Esophagus muscularis mucosa (tissue), 4 donors: ENCODE measurements around the gene LHFPL6. TPM values are rescaled to one million over a fixed set of nuclear protein-coding genes. Genes with fewer than 3 reads are reported as not detected.

Source experiments
- DNase-seq: peaks from one replicate; pipeline ENCODE4 v3.0.0-alpha.2; 2017; ENCODE audit errors: extremely low spot score
- H3K27ac ChIP-seq, 4 donors: fragments of 200-600 bp; sonication (generic); replicated peaks in 1 of 4; 1 replicate in 3 of 4; 2 replicates in 1 of 4; pipeline ENCODE4 v1.5.1; 2016 to 2019; ENCODE audit warnings: mild to moderate bottlenecking in 1 of 4
- H3K27me3 ChIP-seq, 4 donors: fragments of 200-600 bp; sonication (generic); one replicate each; pipeline versions ENCODE4 v1.5.1 to v1.6.0; 2016 to 2019
- H3K36me3 ChIP-seq, 4 donors: fragments of 200-600 bp; sonication (generic); one replicate each; pipeline ENCODE4 v1.5.1; 2016 to 2019
- H3K4me1 ChIP-seq, 4 donors: fragments of 200-600 bp; sonication (generic); one replicate each; pipeline ENCODE4 v1.5.1; 2016 to 2019
- H3K4me3 ChIP-seq, 4 donors: fragments of 200-600 bp; sonication (generic); 1 replicate in 2 of 4; 2 replicates in 2 of 4; pipeline ENCODE4 v1.5.1; 2016 to 2019; ENCODE audit warnings: mild to moderate bottlenecking in 4 of 4, moderate library complexity in 1 of 4
- H3K9me3 ChIP-seq, 4 donors: fragments of 200-600 bp; sonication (generic); 1 replicate in 3 of 4; 2 replicates in 1 of 4; pipeline ENCODE4 v1.5.1; 2016 to 2019
- CTCF ChIP-seq, 3 experiments: fragments of 200-600 bp in 2 of 3; fragments of 450-650 bp in 1 of 3; sonication (generic) in 2 of 3; IDR thresholded peaks; one replicate each; pipeline ENCODE4 v1.5.1; 2017 to 2019; ENCODE audit warnings: antibody characterized with exemption in 3 of 3, mild to moderate bottlenecking in 2 of 3, moderate library complexity in 1 of 3
- EP300 ChIP-seq: sonication (generic); formaldehyde crosslinking; IDR thresholded peaks from one replicate; pipeline ENCODE4 v1.6.1; 2017; ENCODE audit warnings: antibody characterized with exemption
- POLR2A ChIP-seq: fragments of 450-650 bp; IDR thresholded peaks from one replicate; pipeline ENCODE4 v1.6.1; 2017; ENCODE audit warnings: antibody characterized with exemption, moderate library complexity, mild to moderate bottlenecking, low read depth
- POLR2AphosphoS5 ChIP-seq, 2 donors: sonication (generic); formaldehyde crosslinking; IDR thresholded peaks; one replicate each; pipeline ENCODE4 v1.6.1; 2017; ENCODE audit warnings: antibody characterized with exemption in 2 of 2
- WGBS: methylation state at CpG from one replicate; pipeline ENCODE4 v1.1.5; 2018; 5-methylcytosine and 5-hydroxymethylcytosine counted together
- intact Hi-C: fragments of 100-400 bp; cut with DNase I; formaldehyde crosslinking; loops from one replicate; pipeline ENCODE4 v1.15.1; 2023
- total RNA-seq, 4 donors: library from RNA; depleted of rRNA; stranded (reverse); fragments of >200 nt; gene quantifications; one replicate each; pipeline versions ENCODE4 v1.1.0 to v1.2.1, GENCODE V29; 2016

Gene LHFPL6
- 10 to 100 TPM; 55.6 to 75.9 (median 72.0) TPM for total RNA-seq

- H3K27me3 ChIP-seq: no peaks in the 10 kb centered on the region
- peak; percentile 73 to 86 for TF ChIP-seq POLR2AphosphoS5 (IDR thresholded peaks at IDR 0.05)
- TF ChIP-seq CTCF (IDR thresholded peaks at IDR 0.05): peak in 2 of 3 experiments; percentile 27 to 32
- TF ChIP-seq POLR2A: peak; percentile 56
- TF ChIP-seq EP300: no peak
- H3K4me3 ChIP-seq: peak within 1 kb of the TSS; percentile 76 to 95 (median 84)
- H3K27ac ChIP-seq: peak within 1 kb of the TSS; percentile 88 to 94 (median 91)
- intact Hi-C loops: loop anchor here (5.0 kb wide), 1 partner anchor 185 kb away; no protein-coding TSS in a partner anchor
- H3K9me3 ChIP-seq: no peaks in the 10 kb centered on the region
- 0% methylated on average over 7 of the region's 73 CpGs for WGBS
- H3K36me3 ChIP-seq: no peaks in the 10 kb centered on the region
- DNase-seq: peak; percentile 95
- H3K4me1 ChIP-seq: peaks cover 38 to 52% (median 50%) of the 10 kb centered on the region in 4 donors
These were observed at the start of gene LHFPL6 for GRCh38 chr13:39602614-39603366. Gene LHFPL6 (minus strand): TSS chr13:39603193.

- intact Hi-C loops: no loop called here
- Histone ChIP-seq H3K9me3 (no peaks in the 10 kb centered on the region), H3K4me3 (no peak overlapping the region), H3K36me3 (no peaks in the 10 kb centered on the region), H3K27me3 (no peaks in the 10 kb centered on the region), H3K27ac (no peak overlapping the region), H3K4me1 (no peaks in the 10 kb centered on the region)
- TF ChIP-seq CTCF (IDR thresholded peaks at IDR 0.05): no peak
- no peak for TF ChIP-seq EP300
- TF ChIP-seq POLR2A: no peak
- no peak for TF ChIP-seq POLR2AphosphoS5 (IDR thresholded peaks at IDR 0.05)
- DNase-seq: no peak
- WGBS: 82% methylated on average over 4 of the region's 4 CpGs
These were observed 43.1 kb upstream of the LHFPL6 start for GRCh38 chr13:39646122-39646521.

- no peak overlapping the region for H3K4me3 ChIP-seq
- no peak for DNase-seq
- H3K9me3 ChIP-seq: no peaks in the 10 kb centered on the region
- no peaks in the 10 kb centered on the region for H3K36me3 ChIP-seq
- H3K4me1 ChIP-seq: no peaks in the 10 kb centered on the region
- H3K27me3 ChIP-seq: no peaks in the 10 kb centered on the region
- TF ChIP-seq POLR2AphosphoS5 (IDR thresholded peaks at IDR 0.05): no peak
- no peak for TF ChIP-seq CTCF (IDR thresholded peaks at IDR 0.05)
- TF ChIP-seq POLR2A: no peak
- no peak for TF ChIP-seq EP300
- no peak overlapping the region for H3K27ac ChIP-seq
- intact Hi-C loops: no loop called here
- WGBS: 91% methylated on average over 1 of the region's 1 CpG
These were observed 38.7 kb upstream of the LHFPL6 start for GRCh38 chr13:39641645-39642044.

GRCh38 chr13:39637890-39638289 is 34.9 kb upstream of the LHFPL6 start:
- 73% methylated on average over 3 of the region's 3 CpGs for WGBS
- no peak for TF ChIP-seq CTCF (IDR thresholded peaks at IDR 0.05)
- intact Hi-C loops: no loop called here

More at GRCh38 chr13:39637890-39638289, 34.9 kb upstream of the LHFPL6 start:
- Histone ChIP-seq H3K9me3 (no peaks in the 10 kb centered on the region), H3K36me3 (no peaks in the 10 kb centered on the region), H3K27me3 (no peaks in the 10 kb centered on the region), H3K4me3 (no peak overlapping the region), H3K4me1 (no peaks in the 10 kb centered on the region), H3K27ac (no peak overlapping the region)
- DNase-seq: no peak
